ENCODE data around the gene PIK3R2.

- TF ChIP-seq CTCF (IDR thresholded peaks at IDR 0.05; ENCODE audit: poor library complexity, severe bottlenecking) (no peak), REST (IDR thresholded peaks at IDR 0.05; ENCODE audit: borderline replicate concordance) (no peak), POLR2AphosphoS5 (IDR thresholded peaks at IDR 0.05) (no peak), TAF1 (IDR thresholded peaks at IDR 0.05; ENCODE audit: low read depth) (no peak), EP300 (conservative IDR thresholded peaks at IDR 0.05; ENCODE audit: poor library complexity, severe bottlenecking) (no peak), EZH2 (IDR thresholded peaks at IDR 0.05; ENCODE audit: borderline replicate concordance, insufficient read depth, low read length, poor library complexity, severe bottlenecking) (no peak), RAD21 (conservative IDR thresholded peaks at IDR 0.05) (no peak)
Measured at GRCh38 chr19:18144906-18145305, 8.1 kb upstream of the PIK3R2 start.

Data from neural cell (in vitro differentiated cells).